Stimulated activated CD8-positive, alpha-beta memory T cell treated with anti-CD3 and anti-CD28 coated beads, Interleukin-12 subunit alpha, Interleukin-12 subunit beta, amount 100 ng/mL, for 1 hour (primary cell): ENCODE measurements around the gene GPR180.

ENCODE experiments used
- DNase-seq: peaks from one replicate; pipeline ENCODE4 v3.0.0-alpha.2; 2020; ENCODE audit warnings: low read depth

The GPR180 gene

GRCh38 chr13:94656176-94656575 is 54.5 kb downstream of the GPR180 start:
- DNase-seq, result no peak

- no peak for DNase-seq
Measured at GRCh38 chr13:94656766-94657165, 55.1 kb downstream of the GPR180 start.

- no peak for DNase-seq
Measured at GRCh38 chr13:94657167-94657566, 55.5 kb downstream of the GPR180 start.

- DNase-seq, result no peak
Measured at GRCh38 chr13:94658926-94659597, 57.4 kb downstream of the GPR180 start.

GRCh38 chr13:94659598-94659946 is 57.9 kb downstream of the GPR180 start:
- no peak for DNase-seq

GRCh38 chr13:94660695-94661326 is 59.2 kb downstream of the GPR180 start:
- DNase-seq, result no peak

- no peak for DNase-seq
Measured at GRCh38 chr13:94661406-94661805, 59.7 kb downstream of the GPR180 start.

GRCh38 chr13:94662274-94662945 is 60.8 kb downstream of the GPR180 start:
- no peak for DNase-seq

- no peak for DNase-seq
Measured at GRCh38 chr13:94664889-94665288, 63.2 kb downstream of the GPR180 start.

- DNase-seq, result no peak
Measured at GRCh38 chr13:94666065-94666464, 64.4 kb downstream of the GPR180 start.

- no peak for DNase-seq
Measured at GRCh38 chr13:94667190-94667589, 65.5 kb downstream of the GPR180 start.

- no peak for DNase-seq
Measured at GRCh38 chr13:94672400-94672799, 70.7 kb downstream of the GPR180 start.

- no peak for DNase-seq
Measured at GRCh38 chr13:94673851-94674250, 72.2 kb downstream of the GPR180 start.

- peak; percentile 20 for DNase-seq
Measured at GRCh38 chr13:94674609-94675348, 73.1 kb downstream of the GPR180 start.

GRCh38 chr13:94677799-94678198 is 76.1 kb downstream of the GPR180 start:
- DNase-seq, result no peak

GRCh38 chr13:94678845-94679244 is 77.2 kb downstream of the GPR180 start:
- no peak for DNase-seq

- no peak for DNase-seq
Measured at GRCh38 chr13:94679614-94680013, 78.0 kb downstream of the GPR180 start.

- no peak for DNase-seq
Measured at GRCh38 chr13:94682229-94682628, 80.6 kb downstream of the GPR180 start.

GRCh38 chr13:94683409-94683808 is 81.8 kb downstream of the GPR180 start:
- DNase-seq, result no peak
